Gastroesophageal sphincter (tissue), 3 donors: ENCODE measurements around the gene ATP6V0D1.

Source experiments
- CTCF ChIP-seq, 4 experiments: fragments of 200-600 bp in 2 of 4; fragments of 450-650 bp in 2 of 4; sonication (generic) in 1 of 4; IDR thresholded peaks; one replicate each; pipeline ENCODE4 v1.5.1; 2017 to 2019; ENCODE audit warnings: antibody characterized with exemption in 4 of 4, mild to moderate bottlenecking in 2 of 4, moderate library complexity in 2 of 4
- EP300 ChIP-seq: sonication (generic); formaldehyde crosslinking; IDR thresholded peaks from one replicate; pipeline ENCODE4 v1.6.1; 2017; ENCODE audit warnings: antibody characterized with exemption, mild to moderate bottlenecking
- POLR2AphosphoS5 ChIP-seq: sonication (generic); formaldehyde crosslinking; IDR thresholded peaks from one replicate; pipeline ENCODE4 v1.6.1; 2017; ENCODE audit warnings: antibody characterized with exemption

- TF ChIP-seq CTCF (IDR thresholded peaks at IDR 0.05): peak in 2 of 4 experiments; percentile 31 to 45
- TF ChIP-seq EP300: no peak
- no peak for TF ChIP-seq POLR2AphosphoS5
Observed at GRCh38 chr16:67447508-67448076, 33.4 kb downstream of the ATP6V0D1 start.
